Cardiac fibroblast (primary cell): ENCODE measurements around the gene FTSJ1.

Source experiments
- DNase-seq, 2 donors: peaks; one replicate each; pipeline versions ENCODE4 v3.0.0 to v3.0.0-alpha.2; 2010; ENCODE audit warnings: low read depth in 2 of 2
- H3K4me3 ChIP-seq, 2 donors: replicated peaks in 1 of 2; 1 replicate in 1 of 2; 2 replicates in 1 of 2; pipeline ENCODE4 v1.5.1; 2011; ENCODE audit warnings: low read depth in 2 of 2, low read length in 2 of 2, mild to moderate bottlenecking in 2 of 2, moderate library complexity in 1 of 2
- TF ChIP-seq, protein P1 (sequence below): IDR thresholded peaks from one replicate; pipeline ENCODE4 v1.5.1; 2011; ENCODE audit warnings: low read depth, mild to moderate bottlenecking, low read length, inconsistent platforms

Gene FTSJ1

DNA sequence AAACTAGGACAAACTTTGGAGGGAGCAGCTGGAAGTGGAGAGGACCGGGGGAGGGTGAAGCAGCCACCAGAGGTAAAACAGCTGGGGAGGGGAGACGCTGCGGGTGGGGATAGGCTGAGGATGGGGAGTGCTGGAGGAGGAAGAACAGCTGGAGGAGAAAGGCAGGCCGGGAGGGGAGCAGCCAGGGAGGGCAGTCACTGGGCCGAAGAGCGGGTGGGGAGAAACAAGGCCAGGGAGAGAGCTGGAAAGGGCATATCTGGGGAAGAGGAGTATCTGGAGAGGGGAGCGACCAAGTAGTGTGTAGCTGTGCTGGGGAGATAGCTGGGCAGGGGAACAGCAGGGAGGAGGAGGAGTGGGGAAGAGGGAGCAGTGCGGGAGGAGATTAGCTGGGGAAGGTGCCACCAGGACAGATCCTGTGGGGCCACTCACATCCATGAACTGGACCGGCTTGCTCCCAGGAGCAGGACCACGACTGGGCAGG is 8.7 kb upstream of the FTSJ1 start:
- H3K4me3 ChIP-seq = peak overlapping the region in 1 of 2 donors; percentile 32
- DNase-seq = no peak
- TF ChIP-seq, protein P1, sequence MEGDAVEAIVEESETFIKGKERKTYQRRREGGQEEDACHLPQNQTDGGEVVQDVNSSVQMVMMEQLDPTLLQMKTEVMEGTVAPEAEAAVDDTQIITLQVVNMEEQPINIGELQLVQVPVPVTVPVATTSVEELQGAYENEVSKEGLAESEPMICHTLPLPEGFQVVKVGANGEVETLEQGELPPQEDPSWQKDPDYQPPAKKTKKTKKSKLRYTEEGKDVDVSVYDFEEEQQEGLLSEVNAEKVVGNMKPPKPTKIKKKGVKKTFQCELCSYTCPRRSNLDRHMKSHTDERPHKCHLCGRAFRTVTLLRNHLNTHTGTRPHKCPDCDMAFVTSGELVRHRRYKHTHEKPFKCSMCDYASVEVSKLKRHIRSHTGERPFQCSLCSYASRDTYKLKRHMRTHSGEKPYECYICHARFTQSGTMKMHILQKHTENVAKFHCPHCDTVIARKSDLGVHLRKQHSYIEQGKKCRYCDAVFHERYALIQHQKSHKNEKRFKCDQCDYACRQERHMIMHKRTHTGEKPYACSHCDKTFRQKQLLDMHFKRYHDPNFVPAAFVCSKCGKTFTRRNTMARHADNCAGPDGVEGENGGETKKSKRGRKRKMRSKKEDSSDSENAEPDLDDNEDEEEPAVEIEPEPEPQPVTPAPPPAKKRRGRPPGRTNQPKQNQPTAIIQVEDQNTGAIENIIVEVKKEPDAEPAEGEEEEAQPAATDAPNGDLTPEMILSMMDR = no peak

DNA sequence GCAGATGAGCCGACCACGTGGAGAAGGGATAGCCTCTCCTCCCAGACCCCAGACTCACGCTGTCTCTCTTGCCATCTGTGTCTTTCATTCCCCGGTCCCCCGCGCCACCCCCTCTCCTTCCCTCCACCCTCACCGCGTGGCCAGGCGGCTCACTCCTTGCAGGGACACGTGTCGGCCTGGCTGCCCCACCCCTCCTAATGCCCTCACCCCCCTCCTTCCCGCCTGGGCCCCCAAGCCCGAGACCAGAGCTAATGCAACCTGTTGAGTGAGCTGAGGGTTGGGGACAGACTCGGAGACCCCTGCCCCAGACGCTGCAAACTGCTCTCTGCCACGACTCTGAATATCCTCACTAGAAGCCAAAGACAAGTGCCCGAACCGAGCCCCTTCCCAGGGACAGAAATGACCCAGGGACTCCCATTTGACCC is 7.7 kb upstream of the FTSJ1 start:
- DNase-seq = no peak
- H3K4me3 ChIP-seq = peak overlapping the region; percentile 8 to 32

DNA sequence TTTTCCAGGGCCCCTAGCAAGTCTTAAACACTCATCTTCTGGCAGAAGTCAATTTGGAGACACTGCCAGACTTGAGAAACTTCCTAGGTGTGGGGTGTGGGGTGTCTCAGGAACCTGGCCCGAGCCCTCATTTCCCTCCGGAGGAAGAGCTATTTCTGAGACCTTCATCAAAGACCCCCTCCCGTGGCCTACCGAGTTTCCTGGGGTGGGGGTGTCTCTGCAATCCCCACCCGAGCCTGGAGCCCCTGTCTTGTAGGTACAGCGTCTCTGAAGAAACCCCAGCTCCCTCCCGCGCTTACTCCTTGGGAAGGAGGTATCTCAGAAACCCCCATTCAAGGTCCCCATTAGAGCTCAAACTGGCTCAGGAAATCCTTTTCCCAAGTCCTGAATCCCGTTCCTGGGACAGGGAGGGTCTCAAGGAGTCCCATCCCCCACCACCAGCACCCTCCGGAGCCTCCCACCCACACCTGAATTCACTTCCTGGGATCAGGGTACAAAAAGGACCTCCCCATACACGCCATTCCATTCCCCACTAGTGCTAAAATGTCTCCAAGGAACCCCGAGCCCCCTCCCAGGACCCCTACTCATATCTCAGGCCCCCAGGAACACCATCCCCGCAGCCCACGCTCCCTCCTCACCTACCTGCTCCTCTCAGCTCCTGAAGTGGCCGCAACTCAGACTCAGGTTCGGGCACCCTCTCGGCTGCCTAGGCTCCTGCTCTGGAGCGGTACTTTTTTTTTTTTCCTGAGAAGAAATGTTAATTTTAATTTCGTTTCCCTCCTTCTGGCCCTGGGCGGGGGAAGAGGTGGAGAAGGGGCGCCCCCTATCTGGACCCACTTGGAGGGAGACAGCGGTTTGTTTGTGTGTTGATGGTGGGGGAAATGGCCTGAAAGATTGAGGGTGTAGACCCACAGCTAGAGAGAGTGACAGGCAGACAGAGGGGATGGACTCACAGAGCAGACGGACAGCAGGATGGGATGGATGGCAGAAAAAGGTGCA is 7.0 kb upstream of the FTSJ1 start:
- TF ChIP-seq, protein P1 = no peak
- no peak for DNase-seq
- no peak overlapping the region for H3K4me3 ChIP-seq

More for the DNA sequence above, 7.7 kb upstream of the FTSJ1 start:
- TF ChIP-seq, protein P1 = no peak

DNA sequence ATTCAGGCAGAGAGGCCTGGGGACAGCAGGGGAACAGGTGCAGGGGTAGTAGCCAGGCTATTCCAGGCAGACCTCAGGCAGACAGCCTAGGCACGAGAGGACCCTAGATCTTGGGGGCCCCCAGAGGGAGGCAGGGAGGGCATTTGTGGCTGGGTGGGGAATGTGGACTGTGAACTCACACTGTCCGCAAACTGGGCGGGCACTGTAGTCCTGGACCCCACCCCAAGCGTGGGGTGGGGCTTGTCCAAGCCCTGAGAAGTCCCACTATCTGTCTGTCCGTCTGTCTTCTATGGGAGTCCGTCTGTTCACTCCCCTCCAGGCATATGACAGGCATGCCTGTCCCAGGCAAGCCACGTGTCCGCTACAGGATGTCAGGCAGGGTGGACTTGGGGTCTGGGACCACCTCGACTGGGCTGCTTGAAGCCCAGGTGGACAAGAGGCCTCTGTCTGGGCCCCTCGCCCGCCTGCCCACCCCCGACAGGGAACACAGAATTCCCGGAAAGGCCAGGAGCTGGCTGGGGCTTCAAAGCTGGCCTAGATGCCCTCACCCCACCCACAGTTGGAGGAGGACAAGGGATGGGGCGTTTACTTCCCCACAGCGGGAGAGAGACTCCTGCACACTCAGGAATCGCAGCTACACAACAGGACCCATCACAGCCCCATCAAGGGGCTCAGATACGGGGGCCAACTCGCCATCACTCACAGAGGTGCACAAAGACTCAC is 5.7 kb upstream of the FTSJ1 start, which contains the start of gene SLC38A5:
Gene SLC38A5 (minus strand): TSS at position 151 of the 723 bp plus-strand sequence. CDS start 2,336 bp downstream, outside the sequence.
- H3K4me3 ChIP-seq = no peak within 1 kb of the TSS
- no peak for DNase-seq
- TF ChIP-seq, protein P1 = no peak

DNA sequence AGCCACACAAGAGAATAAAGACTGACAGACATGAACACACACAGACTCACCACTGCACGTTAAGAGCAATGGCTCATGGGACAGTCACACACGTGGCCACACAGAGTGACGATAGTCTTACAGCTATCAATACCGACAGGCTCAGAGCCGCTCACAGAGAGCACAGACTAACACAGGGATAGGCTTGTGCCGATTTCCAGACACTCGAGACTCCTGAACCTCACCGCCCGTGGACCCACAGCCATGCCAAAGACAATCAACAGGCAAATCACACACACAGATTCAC is 5.2 kb upstream of the FTSJ1 start:
- TF ChIP-seq, protein P1 = no peak
- no peak overlapping the region for H3K4me3 ChIP-seq
- no peak for DNase-seq

DNA sequence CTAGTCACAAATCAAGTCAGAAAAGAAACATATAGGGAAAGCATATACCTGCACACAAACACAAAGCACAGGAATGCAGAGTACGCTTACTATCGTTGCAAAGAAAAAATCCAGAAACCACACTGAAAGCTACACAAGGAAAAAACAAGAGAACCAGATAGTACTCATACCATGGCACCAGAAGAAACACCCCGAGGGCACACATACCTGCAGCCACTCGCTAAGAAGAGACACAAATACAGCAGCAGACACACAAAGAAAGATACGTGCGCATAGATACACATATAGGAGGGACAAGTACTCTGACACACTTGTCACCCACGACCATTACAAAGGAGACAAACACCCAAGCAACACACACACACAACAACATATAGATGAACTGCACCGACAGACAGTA is 4.5 kb upstream of the FTSJ1 start:
- TF ChIP-seq, protein P1 = no peak
- H3K4me3 ChIP-seq = no peak overlapping the region
- no peak for DNase-seq
